HepG2 (cell line): ENCODE measurements around the gene TMA7B. TPM values are rescaled to one million over a fixed set of nuclear protein-coding genes. Genes with fewer than 3 reads are reported as not detected.
A peak's percentile ranks its signal among the peaks of the same experiment; 100 is the strongest.

Source experiments
- ATAC-seq: fragments of 200-7000 bp; cut with Tn5 transposase; 3 replicates; pipeline ENCODE4 v1.9.1; 2020; ENCODE audit warnings: mild to moderate bottlenecking, moderate library complexity
- Bru-seq: library from RNA; stranded (reverse); fragments of 400-500 nt; gene quantifications from one replicate; lab custom pipeline; 2021; lab: Mats Ljungman, UMichigan
- BruChase-seq, 2 experiments: library from RNA; stranded (reverse); fragments of 400-500 nt; gene quantifications; one replicate each; lab custom pipeline; 2021; lab: Mats Ljungman, UMichigan
- BruUV-seq: library from RNA; stranded (reverse); fragments of 400-500 nt; replicated peaks from 2 replicates; lab custom pipeline; 2021; lab: Mats Ljungman, UMichigan
- CTCF ChIA-PET: fragments of 300-600 bp; formaldehyde crosslinking; extraction: SDS; loops from one replicate; lab custom pipeline; 2021; ENCODE audit warnings: low total read pairs, inconsistent platforms, low intra/inter-chr PET ratio; lab: Yijun Ruan, JAX
- POLR2A ChIA-PET: fragments of 350-600 bp; sonication (Branson Sonifier 250); formaldehyde crosslinking; loops from one replicate; lab custom pipeline; 2020; ENCODE audit warnings: antibody characterized with exemption, inconsistent platforms; lab: Yijun Ruan, JAX
- DNase-seq: peaks from one replicate; pipeline ENCODE4 v3.0.0-alpha.2; 2015; ENCODE audit warnings: low spot score
- FAIRE-seq: peaks from 3 replicates; lab custom pipeline; 2011; peaks lifted over from hg19 to GRCh38; lab: Jason Lieb, UNC
- H2AFZ ChIP-seq: one replicate; pipeline ENCODE4 v1.6.1; 2011; ENCODE audit warnings: low read length, inconsistent platforms
- H3K27ac ChIP-seq: fragments of 300-600 bp; 3 replicates; pipeline ENCODE4 v1.8.0; 2011; ENCODE audit warnings: mixed run types, mild to moderate bottlenecking, mixed read lengths, low read length, inconsistent platforms; ENCODE audit not compliant: insufficient read depth; ENCODE audit errors: extremely low read length
- H3K27me3 ChIP-seq, 2 experiments: fragments of 200-600 bp in 1 of 2; 2 replicates in 1 of 2; 3 replicates in 1 of 2; pipeline versions ENCODE4 v1.6.0 to v1.8.0; 2011; ENCODE audit warnings: low read length in 2 of 2, mild to moderate bottlenecking in 2 of 2, moderate library complexity in 2 of 2, inconsistent platforms in 1 of 2; ENCODE audit not compliant: insufficient read depth in 2 of 2, control insufficient read depth in 1 of 2
- H3K36me3 ChIP-seq, 2 experiments: fragments of 200-600 bp in 1 of 2; replicated peaks in 1 of 2; 2 replicates in 1 of 2; 3 replicates in 1 of 2; pipeline versions ENCODE4 v1.5.1 to v1.8.0; 2011; ENCODE audit warnings: low read length in 2 of 2, inconsistent platforms in 1 of 2; ENCODE audit not compliant: insufficient read depth in 2 of 2, control insufficient read depth in 1 of 2
- H3K4me1 ChIP-seq: 2 replicates; pipeline ENCODE4 v1.5.1; 2012; ENCODE audit warnings: low read length, inconsistent platforms; ENCODE audit not compliant: insufficient read depth
- H3K4me2 ChIP-seq: 2 replicates; pipeline ENCODE4 v1.6.0; 2011; ENCODE audit warnings: low read depth, low read length, inconsistent platforms
- H3K4me3 ChIP-seq, 3 experiments: fragments of 200-600 bp in 1 of 3; sonication (generic), shearing (Covaris generic) in 1 of 3; replicated peaks in 1 of 3; 2 replicates each; pipeline ENCODE4 v1.5.1; 2011 to 2016; ENCODE audit warnings: low read length in 3 of 3, inconsistent platforms in 2 of 3, low read depth in 2 of 3, mild to moderate bottlenecking in 2 of 3, control low read depth in 1 of 3, mixed read lengths in 1 of 3; ENCODE audit not compliant: insufficient read depth in 1 of 3
- H3K79me2 ChIP-seq: one replicate; pipeline ENCODE4 v1.6.1; 2011; ENCODE audit warnings: low read length, inconsistent platforms; ENCODE audit not compliant: insufficient read depth
- H3K9ac ChIP-seq: 2 replicates; pipeline ENCODE4 v1.6.0; 2011; ENCODE audit warnings: mild to moderate bottlenecking, low read depth, low read length, inconsistent platforms; ENCODE audit not compliant: insufficient read depth
- H3K9me3 ChIP-seq: 2 replicates; pipeline ENCODE4 v1.5.1; 2012; ENCODE audit warnings: mild to moderate bottlenecking, low read length
- H4K20me1 ChIP-seq: 2 replicates; pipeline ENCODE4 v1.6.0; 2011; ENCODE audit warnings: inconsistent platforms, mild to moderate bottlenecking, low read length, moderate library complexity; ENCODE audit not compliant: insufficient read depth
- LBX2 ChIP-seq: sonication (generic); formaldehyde crosslinking; IDR thresholded peaks from 2 replicates; pipeline ENCODE4 v1.5.0; 2020; ENCODE audit warnings: missing genetic modification reagents, mild to moderate bottlenecking, borderline replicate concordance
- PAF1 ChIP-seq: IDR thresholded peaks from 2 replicates; pipeline ENCODE4 v1.6.1; 2016; ENCODE audit warnings: missing genetic modification reagents, missing compliant biosample characterization
- POGK ChIP-seq: sonication (generic); formaldehyde crosslinking; conservative IDR thresholded peaks from 2 replicates; pipeline ENCODE4 v1.8.0; 2022; ENCODE audit warnings: mild to moderate bottlenecking, moderate library complexity, missing genetic modification reagents
- SETDB1 ChIP-seq: sonication (generic); formaldehyde crosslinking; IDR thresholded peaks from 2 replicates; pipeline ENCODE4 v1.5.1; 2020; ENCODE audit warnings: missing genetic modification reagents, mild to moderate bottlenecking, borderline replicate concordance
- SMC3 ChIP-seq: IDR thresholded peaks from 2 replicates; pipeline ENCODE4 v1.6.1; 2011; ENCODE audit warnings: low read length, improper control_type of control experiment
- ZBTB25 ChIP-seq: IDR thresholded peaks from 2 replicates; pipeline ENCODE4 v1.6.1; 2018; ENCODE audit warnings: missing genetic modification reagents
- ZNF430 ChIP-seq: sonication (generic); formaldehyde crosslinking; IDR thresholded peaks from 2 replicates; pipeline ENCODE4 v1.9.0; 2021; ENCODE audit warnings: mild to moderate bottlenecking, missing genetic modification reagents
- ZNF605 ChIP-seq: sonication (generic); formaldehyde crosslinking; IDR thresholded peaks from 2 replicates; pipeline ENCODE4 v1.8.0; 2022; ENCODE audit warnings: mild to moderate bottlenecking, missing genetic modification reagents
- WGBS: methylation state at CpG from one replicate; pipeline ENCODE4 v1.1.6; 2017; ENCODE audit warnings: low lambda C conversion rate; 5-methylcytosine and 5-hydroxymethylcytosine counted together
- in situ Hi-C: cut with HindIII; loops from 2 replicates; pipeline ENCODE4 v1.10.0; 2017; ENCODE audit warnings: low pct_unique_long_range_greater_than_20kb; ENCODE audit not compliant: extremely low pct_ligation_motif_present
- intact Hi-C: fragments of 100-400 bp; cut with micrococcal nuclease; formaldehyde crosslinking; loops from one replicate; pipeline ENCODE4 v1.10.0; 2022; ENCODE audit not compliant: unreplicated experiment
- long read RNA-seq, 2 experiments: library from RNA in 1 of 2; library from polyadenylated mRNA in 1 of 2; stranded (forward) in 1 of 2; unstranded in 1 of 2; transcript quantifications; one replicate each; pipeline ENCODE4 v2.0.0, GENCODE V29; 2019 to 2022
- polyA minus RNA-seq, 3 experiments: library from RNA; depleted of rRNA, polyadenylated mRNA; stranded (reverse); fragments of >200 nt; gene quantifications; 2 replicates each; pipeline ENCODE4 v1.2.3, GENCODE V29; 2011; ENCODE audit warnings: low replicate concordance in 1 of 3
- polyA plus RNA-seq, 8 experiments: library from polyadenylated mRNA; depleted of rRNA in 3 of 8; stranded (reverse) in 7 of 8; unstranded in 1 of 8; fragments of >200 nt; fragmentation: Illumina TruSeq in 4 of 8; extraction: Trizol in 4 of 8; gene quantifications; 2 replicates each; pipeline versions ENCODE4 v1.2.1 to v1.2.3, GENCODE V29; 2011 to 2016; ENCODE audit warnings: low read depth in 4 of 8, missing spikeins in 1 of 8, mixed read lengths in 1 of 8; ENCODE audit not compliant: insufficient read depth in 1 of 8
- total RNA-seq, 5 experiments: library from RNA; depleted of rRNA; stranded (reverse); fragments of >200 nt; fragmentation: Illumina TruSeq; extraction: Trizol; gene quantifications; 2 replicates each; pipeline ENCODE4 v1.2.3, GENCODE V29; 2016; ENCODE audit warnings: low read depth in 1 of 5

Gene TMA7B
- not detected in 2 replicates for total RNA-seq (2016; rRNA removed; fragmentation: Illumina TruSeq; extraction: Trizol)
- total RNA-seq (2016; cell fraction: cytosol; rRNA removed; fragmentation: Illumina TruSeq; extraction: Trizol; ENCODE audit: low read depth) = not detected in 2 replicates
- total RNA-seq (2016; cell fraction: insoluble cytoplasmic fraction; rRNA removed; fragmentation: Illumina TruSeq; extraction: Trizol) = not detected in 2 replicates
- not detected in 2 replicates for total RNA-seq (2016; cell fraction: membrane; rRNA removed; fragmentation: Illumina TruSeq; extraction: Trizol)
- not detected in 2 replicates for total RNA-seq (2016; cell fraction: nucleus; rRNA removed; fragmentation: Illumina TruSeq; extraction: Trizol)
- polyA plus RNA-seq (2011; rRNA removed) = not detected in 2 replicates
- polyA plus RNA-seq (2011; cell fraction: cytosol; rRNA removed) = not detected in 2 replicates
- polyA plus RNA-seq (2011; cell fraction: nucleus; rRNA removed) = not detected in 2 replicates
- not detected in 2 replicates for polyA plus RNA-seq (2012)
- not detected in 2 replicates for polyA plus RNA-seq (2016; cell fraction: cytosol; fragmentation: Illumina TruSeq; extraction: Trizol; ENCODE audit: low read depth)
- not detected in 2 replicates for polyA plus RNA-seq (2016; cell fraction: insoluble cytoplasmic fraction; fragmentation: Illumina TruSeq; extraction: Trizol; ENCODE audit: low read depth)
- not detected in 2 replicates for polyA plus RNA-seq (2016; cell fraction: membrane; fragmentation: Illumina TruSeq; extraction: Trizol; ENCODE audit: low read depth)
- not detected in 2 replicates for polyA plus RNA-seq (2016; cell fraction: nucleus; fragmentation: Illumina TruSeq; extraction: Trizol; ENCODE audit: insufficient read depth, low read depth)
- not detected in 2 replicates for polyA minus RNA-seq (2011; rRNA and poly(A)+ RNA removed; ENCODE audit: low replicate concordance)
- polyA minus RNA-seq (2011; cell fraction: cytosol; rRNA and poly(A)+ RNA removed) = not detected in 2 replicates
- not detected in 2 replicates for polyA minus RNA-seq (2011; cell fraction: nucleus; rRNA and poly(A)+ RNA removed)
- Bru-seq, nascent RNA = percentile 26 among the genes with signal in this experiment
- not detected for BruChase-seq, experiment 1, labeled RNA remaining after a 6-hour chase
- BruChase-seq, experiment 2, labeled RNA remaining after a 2-hour chase = not detected
- long read RNA-seq, experiment 1 = 0 reads
- long read RNA-seq, experiment 2 = 0 reads

- no peak for DNase-seq
- no peak within 1 kb of the TSS for H3K9ac ChIP-seq
- H3K4me2 ChIP-seq = no peak within 1 kb of the TSS
- H3K27me3 ChIP-seq = peaks cover 3 to 21% of the 10 kb centered on the region in 2 experiments; a peak in 3 of 5 replicates
- peak; percentile 88 for ATAC-seq
- TF ChIP-seq ZBTB25 (CRISPR knock-in tag) (no peak), PAF1 (CRISPR knock-in tag) (no peak), POGK (CRISPR knock-in tag) (no peak), SMC3 (0 out of 2 replicates have a peak, but pooled peaks have one; percentile 4), ZNF430 (no peak), LBX2 (CRISPR knock-in tag) (no peak), ZNF605 (CRISPR knock-in tag) (no peak), SETDB1 (CRISPR knock-in tag) (no peak)
- TF ChIP-seq, all 625 proteins: peak for 1
- intact Hi-C loops = no loop called here
- Histone ChIP-seq H3K27ac (no peak within 1 kb of the TSS), H3K36me3 (no peaks in the 10 kb centered on the region), H3K4me1 (peaks cover 6% of the 10 kb centered on the region; the same call in 1 of the 2 replicates), H3K9me3 (no peaks in the 10 kb centered on the region), H4K20me1 (no peaks in the 10 kb centered on the region), H2AFZ (no peak within 1 kb of the TSS), H3K4me3 (no peak within 1 kb of the TSS), H3K79me2 (no peaks in the 10 kb centered on the region)
- WGBS = 11% methylated on average over 13 of the region's 14 CpGs
- in situ Hi-C loops = no loop called here
- ChIA-PET CTCF (no interaction called here), POLR2A (no interaction called here)
- FAIRE-seq = no peak
- no TSS peak for BruUV-seq
These were observed at the start of gene TMA7B for GRCh38 chr22:39959640-39960447. Gene TMA7B (plus strand): TSS chr22:39960397. CDS start chr22:39964375, 3,978 bp downstream.
